Measurements from ENCODE around the gene APOBEC3A.

DNA sequence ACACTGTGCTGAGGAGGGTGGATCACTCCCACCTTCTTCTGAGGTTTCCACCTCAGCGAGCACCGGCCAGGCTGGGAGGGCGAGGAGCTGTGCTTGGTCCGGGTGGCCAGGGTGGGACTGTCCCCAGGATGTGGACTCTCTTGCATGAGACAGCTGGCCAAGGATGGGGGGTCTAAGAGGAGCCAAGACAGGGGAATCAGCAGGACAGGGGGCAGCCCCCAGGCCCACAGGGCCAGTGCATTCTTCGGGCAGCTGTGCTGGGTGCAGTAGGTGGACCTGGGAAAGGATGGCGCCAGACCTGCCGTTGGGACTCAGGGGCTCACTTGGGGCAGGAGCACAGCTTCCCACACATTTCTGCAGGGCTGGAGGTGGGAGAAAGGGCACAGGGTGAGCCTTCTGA, 9.5 kb downstream of the APOBEC3A start:
- TF ChIP-seq CTCF (IDR thresholded peaks at IDR 0.05; ENCODE audit: borderline replicate concordance, extremely low read depth, low read length, poor library complexity, severe bottlenecking) (no peak), EZH2 (IDR thresholded peaks at IDR 0.05; ENCODE audit: borderline replicate concordance, low read depth, low read length, severe bottlenecking) (no peak)

Measured in DND-41 (cell line).